HTERT RPE-1 (cell line): ENCODE measurements around the gene AFF1.
"Not testable (repeated sequence)": the region's sequence is repeated elsewhere in the genome, so short reads cannot be mapped to it uniquely, and the experiment has no call there.

Experiments
- in situ Hi-C: fragments of 300-500 bp; cut with MboI; formaldehyde crosslinking; loops from 4 replicates; pipeline ENCODE4 v1.14.3; 2020; ENCODE audit warnings: low sequenced_read_pairs

AFF1 gene

DNA sequence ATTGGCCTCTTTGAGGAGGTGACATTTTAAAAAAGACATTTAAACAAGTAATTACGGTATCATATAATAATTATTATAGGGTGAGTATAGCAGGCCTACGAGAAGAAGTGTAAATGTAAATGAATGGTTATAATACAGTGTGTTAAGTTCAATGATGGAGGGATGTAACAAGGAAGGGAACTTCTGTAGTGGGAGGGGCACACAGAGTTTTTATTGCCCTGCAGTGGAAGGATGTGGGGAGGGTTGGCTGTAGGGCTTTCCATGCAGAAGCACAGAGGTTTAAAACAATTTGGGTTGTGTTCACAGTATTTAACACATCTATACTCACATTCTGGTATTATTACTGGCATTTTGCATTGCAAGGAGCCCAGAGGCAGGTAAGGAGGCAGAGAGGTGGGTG, 41.1 kb downstream of the AFF1 start:
- in situ Hi-C loops = no loop called here

DNA sequence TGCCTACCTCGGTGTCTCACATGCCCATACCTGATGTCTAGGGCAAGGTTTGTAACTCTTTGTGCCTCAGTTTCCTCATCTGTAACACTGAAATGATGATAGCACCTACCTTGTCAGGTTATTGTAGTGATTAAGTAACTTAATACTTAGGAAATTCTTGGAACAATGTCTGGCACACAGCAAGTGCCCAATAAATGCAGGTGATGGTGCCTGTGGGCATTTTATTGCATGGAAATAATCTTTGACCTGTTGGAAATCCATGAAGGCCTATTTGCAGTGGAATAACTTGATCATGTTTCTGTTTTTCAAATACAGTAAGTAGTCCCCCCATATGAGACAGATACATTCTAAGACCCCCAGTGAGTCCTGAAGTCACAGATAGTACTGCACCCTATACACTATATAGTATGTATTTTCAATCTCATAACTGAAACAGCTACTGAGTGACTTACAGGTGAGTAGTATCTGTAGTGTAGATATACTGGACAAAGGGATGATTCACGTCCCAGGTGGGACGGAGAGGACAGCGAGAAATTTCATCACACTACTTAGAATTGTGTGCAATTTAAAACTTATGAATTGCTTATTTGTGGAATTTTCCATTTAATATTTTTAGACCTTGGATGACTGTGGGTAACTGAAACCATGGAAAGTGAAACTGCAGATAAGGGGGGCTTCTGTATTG, 42.1 kb downstream of the AFF1 start:
- in situ Hi-C loops = no loop called here

GRCh38 chr4:86977621-86978184, 42.9 kb downstream of the AFF1 start:
- in situ Hi-C loops = no loop called here

GRCh38 chr4:86978709-86979108, 43.9 kb downstream of the AFF1 start:
- in situ Hi-C loops = no loop called here

GRCh38 chr4:86980230-86980629, 45.4 kb downstream of the AFF1 start:
- in situ Hi-C loops = no loop called here

GRCh38 chr4:86981789-86982188, 47.0 kb downstream of the AFF1 start:
- in situ Hi-C loops = no loop called here

DNA sequence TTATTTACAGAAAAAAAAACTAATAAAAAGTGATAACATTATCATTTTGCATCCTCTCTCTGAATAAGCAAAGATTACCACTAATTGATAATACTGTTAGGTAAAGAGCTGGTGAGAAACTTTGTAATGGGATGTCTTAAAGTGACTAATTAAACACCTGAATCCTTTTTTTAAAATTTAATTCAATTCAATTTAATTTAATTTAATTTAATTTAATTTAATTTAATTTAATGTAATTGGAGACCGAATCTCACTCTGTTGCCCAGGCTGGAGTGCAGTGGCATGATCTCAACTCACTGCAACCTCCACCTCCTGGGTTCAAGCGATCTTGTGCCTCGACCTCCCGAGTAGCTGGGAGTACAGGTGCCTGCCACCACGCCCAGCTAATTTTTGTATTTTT, 51.0 kb downstream of the AFF1 start:
- in situ Hi-C loops = not testable (repeated sequence)

- in situ Hi-C loops = not testable (repeated sequence)
Observed at GRCh38 chr4:86989658-86990057, 54.8 kb downstream of the AFF1 start.

- in situ Hi-C loops = no loop called here
Observed at GRCh38 chr4:86990510-86990909, 55.7 kb downstream of the AFF1 start.

DNA sequence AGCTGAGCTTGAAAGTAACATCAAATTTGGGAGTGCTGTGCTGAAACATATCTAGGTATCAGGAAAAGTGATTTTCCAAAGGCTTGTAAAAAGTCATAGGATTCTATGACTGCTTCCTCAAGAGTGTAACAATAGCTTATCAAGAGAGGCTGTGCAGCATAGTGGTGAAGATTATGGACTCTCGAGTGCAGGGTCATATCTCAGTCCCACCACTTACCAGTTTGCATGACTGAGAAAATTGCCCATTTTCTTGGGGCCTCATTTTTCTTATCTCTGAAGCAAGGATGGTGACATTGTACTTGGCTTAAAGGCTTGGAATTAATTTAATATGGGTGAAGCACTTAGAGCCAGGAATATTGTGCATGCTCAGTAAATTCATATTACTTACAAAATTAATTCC, 57.2 kb downstream of the AFF1 start:
- in situ Hi-C loops = no loop called here

GRCh38 chr4:86993909-86994681, 59.3 kb downstream of the AFF1 start:
- in situ Hi-C loops = no loop called here

DNA sequence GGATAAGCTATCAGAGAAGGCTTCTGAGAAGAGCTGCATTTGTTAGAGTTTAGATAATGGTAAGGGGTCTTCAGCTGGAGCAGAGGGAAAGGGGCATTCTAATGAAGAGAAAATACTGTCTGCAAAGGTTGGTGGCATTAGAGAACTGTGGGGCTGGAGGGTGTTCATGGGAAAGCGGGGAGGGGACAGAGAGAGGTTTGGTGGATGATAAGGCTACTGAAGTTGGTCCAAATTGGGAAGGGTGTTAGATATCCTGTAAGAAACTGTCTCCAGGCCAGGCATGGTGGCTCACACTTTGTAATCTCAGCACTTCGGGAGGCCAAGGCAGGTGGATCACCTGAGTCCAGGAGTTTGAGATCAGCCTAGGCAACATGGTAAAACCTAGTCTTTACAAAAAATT, 59.9 kb downstream of the AFF1 start:
- in situ Hi-C loops = no loop called here

DNA sequence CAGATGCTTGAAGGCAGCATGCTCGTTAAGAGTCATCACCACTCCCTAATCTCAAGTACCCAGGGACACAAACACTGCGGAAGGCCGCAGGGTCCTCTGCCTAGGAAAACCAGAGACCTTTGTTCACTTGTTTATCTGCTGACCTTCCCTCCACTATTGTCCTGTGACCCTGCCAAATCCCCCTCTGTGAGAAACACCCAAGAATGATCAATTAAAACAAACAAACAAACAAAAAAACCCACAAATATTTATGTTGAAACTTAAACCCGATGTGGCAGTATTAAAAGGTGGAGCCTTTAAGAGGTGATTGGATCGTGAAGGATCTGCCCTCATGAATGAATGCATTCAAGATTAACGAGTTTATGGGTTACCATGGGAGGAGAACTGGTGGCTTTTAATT, 61.7 kb downstream of the AFF1 start:
- in situ Hi-C loops = not testable (repeated sequence)

DNA sequence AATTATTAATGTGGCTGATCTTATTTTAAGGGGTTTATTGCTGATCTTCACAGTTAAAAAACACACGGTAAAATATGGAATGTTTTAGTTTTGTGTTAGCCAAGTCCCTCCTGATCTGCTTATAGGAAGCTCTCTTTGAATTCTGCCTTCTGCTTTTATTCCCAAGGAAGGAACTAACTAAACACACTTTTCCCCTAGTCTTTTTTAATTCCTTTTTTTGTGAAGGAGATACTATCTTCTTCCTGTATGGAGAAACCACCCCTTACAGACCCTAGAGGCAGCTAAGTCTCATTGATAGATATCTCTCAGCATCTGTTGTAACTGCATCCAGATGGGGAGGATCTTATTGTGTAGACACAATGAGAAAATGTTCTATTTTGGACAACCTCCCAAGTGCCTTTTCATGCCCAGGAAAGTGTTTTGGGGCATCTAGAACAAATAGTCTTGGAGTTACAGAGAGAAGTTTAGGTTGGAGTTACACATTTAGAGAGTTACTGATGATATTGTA, 64.4 kb downstream of the AFF1 start:
- in situ Hi-C loops = no loop called here

GRCh38 chr4:87002682-87003043, 67.9 kb downstream of the AFF1 start:
- in situ Hi-C loops = no loop called here

- in situ Hi-C loops = no loop called here
Observed at GRCh38 chr4:87003266-87003665, 68.5 kb downstream of the AFF1 start.

GRCh38 chr4:87005369-87005689, 70.5 kb downstream of the AFF1 start:
- in situ Hi-C loops = no loop called here

DNA sequence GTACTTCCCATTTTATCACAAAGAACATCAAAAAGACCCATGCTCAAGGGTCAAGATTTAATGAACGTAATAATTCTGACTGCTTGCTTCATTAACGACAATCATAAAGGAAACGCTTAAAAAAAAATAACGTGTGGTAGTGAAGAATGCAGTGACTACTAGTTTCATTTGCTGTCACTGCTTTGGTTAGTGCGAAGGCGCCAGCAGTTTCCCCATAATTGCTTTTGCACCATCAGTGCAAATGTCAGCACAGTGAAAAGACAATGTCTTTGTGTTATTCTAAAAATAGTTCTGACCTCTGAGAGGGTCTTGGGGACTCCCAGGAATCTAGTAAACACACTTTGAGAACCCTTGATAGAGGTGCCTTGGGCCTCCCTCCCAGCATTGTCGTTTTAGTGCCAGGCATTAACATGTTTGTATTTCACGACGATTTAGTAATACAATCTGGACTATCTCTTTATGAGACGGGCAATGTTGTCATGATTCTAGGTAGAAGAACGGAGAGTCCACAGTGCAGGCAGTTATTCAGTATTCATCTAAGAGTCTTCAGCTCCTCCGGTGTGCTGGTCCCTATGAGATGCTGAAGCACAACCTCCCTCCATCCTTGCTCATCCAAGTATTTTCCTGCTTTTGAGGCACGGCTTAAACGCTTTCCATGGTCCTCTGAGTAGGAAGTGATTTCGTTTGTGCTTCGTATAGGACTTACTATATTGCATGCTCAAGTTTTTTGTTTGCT, 71.0 kb downstream of the AFF1 start:
- in situ Hi-C loops = no loop called here

DNA sequence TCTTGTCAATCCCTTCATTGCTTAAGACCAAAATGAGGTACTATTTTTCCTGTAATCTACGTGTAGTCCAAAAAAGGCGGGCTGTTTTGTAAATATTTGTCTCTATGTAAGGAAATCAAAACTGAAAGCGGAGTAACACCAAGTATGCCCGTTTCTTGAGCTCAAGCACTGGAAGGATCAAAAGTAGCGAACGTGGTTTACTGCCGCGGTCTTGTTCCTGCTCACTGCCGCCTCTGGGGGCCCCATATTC, 71.5 kb downstream of the AFF1 start:
- in situ Hi-C loops = no loop called here

- in situ Hi-C loops = no loop called here
Observed at GRCh38 chr4:87006676-87007527, 72.1 kb downstream of the AFF1 start.
